CD14-positive monocyte (primary cell): ENCODE measurements around the gene ANTKMT. TPM values are rescaled to one million over a fixed set of nuclear protein-coding genes. Genes with fewer than 3 reads are reported as not detected.
A peak's percentile ranks its signal among the peaks of the same experiment; 100 is the strongest.

Experiments
- DNase-seq, 3 donors: peaks; one replicate each; pipeline ENCODE4 v3.0.0-alpha.2; 2011 to 2022
- H2AFZ ChIP-seq: 2 replicates; pipeline ENCODE4 v1.6.0; 2012; ENCODE audit warnings: mild to moderate bottlenecking, low read depth, low read length, inconsistent platforms; ENCODE audit not compliant: insufficient read depth, poor library complexity, severe bottlenecking
- H3K27ac ChIP-seq, 2 donors: 1 replicate in 1 of 2; 2 replicates in 1 of 2; pipeline ENCODE4 v1.5.1; 2012 to 2013; ENCODE audit warnings: low read length in 2 of 2, control low read depth in 1 of 2, inconsistent platforms in 1 of 2, low read depth in 1 of 2, mild to moderate bottlenecking in 1 of 2
- H3K27me3 ChIP-seq, 2 donors: one replicate each; pipeline versions ENCODE4 v1.6.0 to v1.6.1; 2011 to 2013; ENCODE audit warnings: low read length in 2 of 2; ENCODE audit not compliant: control insufficient read depth in 2 of 2, insufficient read depth in 2 of 2
- H3K36me3 ChIP-seq, 2 donors: replicated peaks in 1 of 2; 1 replicate in 1 of 2; 2 replicates in 1 of 2; pipeline versions ENCODE4 v1.5.1 to v1.6.1; 2012 to 2013; ENCODE audit warnings: low read length in 2 of 2, control low read depth in 1 of 2, inconsistent platforms in 1 of 2, mild to moderate bottlenecking in 1 of 2; ENCODE audit not compliant: insufficient read depth in 2 of 2, control insufficient read depth in 1 of 2
- H3K4me1 ChIP-seq, 2 donors: 1 replicate in 1 of 2; 2 replicates in 1 of 2; pipeline versions ENCODE4 v1.5.1 to v1.6.1; 2012 to 2013; ENCODE audit warnings: low read length in 2 of 2, control low read depth in 1 of 2, inconsistent platforms in 1 of 2, mild to moderate bottlenecking in 1 of 2, moderate library complexity in 1 of 2; ENCODE audit not compliant: insufficient read depth in 2 of 2, control insufficient read depth in 1 of 2
- H3K4me2 ChIP-seq: replicated peaks from 2 replicates; pipeline ENCODE3; 2012; ENCODE audit warnings: low read length, moderate library complexity, mild to moderate bottlenecking; ENCODE audit not compliant: poor library complexity, severe bottlenecking; ENCODE audit errors: extremely low read depth
- H3K4me3 ChIP-seq, 3 experiments: fragments of 200-600 bp in 1 of 3; sonication (generic) in 1 of 3; replicated peaks in 1 of 3; 1 replicate in 2 of 3; 2 replicates in 1 of 3; pipeline ENCODE4 v1.5.1; 2011 to 2013; ENCODE audit warnings: low read length in 3 of 3, mild to moderate bottlenecking in 3 of 3, control low read depth in 2 of 3, low read depth in 2 of 3, inconsistent platforms in 1 of 3, moderate library complexity in 1 of 3
- H3K79me2 ChIP-seq: 2 replicates; pipeline ENCODE4 v1.6.0; 2012; ENCODE audit warnings: mild to moderate bottlenecking, control low read depth, inconsistent platforms, low read length, moderate library complexity; ENCODE audit not compliant: insufficient read depth
- H3K9ac ChIP-seq: 2 replicates; pipeline ENCODE4 v1.6.0; 2017; ENCODE audit warnings: low read length, mild to moderate bottlenecking; ENCODE audit not compliant: insufficient read depth, poor library complexity, severe bottlenecking
- H3K9me3 ChIP-seq, 2 donors: replicated peaks in 1 of 2; 1 replicate in 1 of 2; 2 replicates in 1 of 2; pipeline versions ENCODE4 v1.5.1 to v1.6.1; 2012 to 2013; ENCODE audit warnings: low read length in 2 of 2, control low read depth in 1 of 2; ENCODE audit not compliant: control insufficient read depth in 1 of 2, insufficient read depth in 1 of 2
- H4K20me1 ChIP-seq: 2 replicates; pipeline ENCODE4 v1.6.0; 2012; ENCODE audit warnings: mild to moderate bottlenecking, low read length, control low read depth, moderate library complexity; ENCODE audit not compliant: insufficient read depth
- H3K27ac Mint-ChIP-seq, 7 donors: one replicate each; pipeline ENCODE4 v1.8.0; 2020; ENCODE audit warnings: mild to moderate bottlenecking in 7 of 7, mixed read lengths in 7 of 7, moderate library complexity in 6 of 7, inconsistent platforms in 2 of 7
- H3K27me3 Mint-ChIP-seq, 3 donors: one replicate each; pipeline ENCODE4 v1.8.0; 2021 to 2022; ENCODE audit warnings: low read depth in 3 of 3, mild to moderate bottlenecking in 3 of 3, mixed read lengths in 3 of 3, moderate library complexity in 3 of 3, inconsistent platforms in 1 of 3
- H3K36me3 Mint-ChIP-seq, 2 donors: one replicate each; pipeline ENCODE4 v1.8.0; 2020; ENCODE audit warnings: mixed read lengths in 2 of 2, inconsistent platforms in 1 of 2, mild to moderate bottlenecking in 1 of 2
- H3K4me1 Mint-ChIP-seq: one replicate; pipeline ENCODE4 v1.8.0; 2020; ENCODE audit warnings: mild to moderate bottlenecking, mixed read lengths
- H3K4me3 Mint-ChIP-seq, 2 donors: one replicate each; pipeline ENCODE4 v1.8.0; 2020; ENCODE audit warnings: mild to moderate bottlenecking in 2 of 2, mixed read lengths in 2 of 2, moderate library complexity in 1 of 2
- H3K9me3 Mint-ChIP-seq, 7 donors: one replicate each; pipeline ENCODE4 v1.8.0; 2020 to 2022; ENCODE audit warnings: mixed read lengths in 7 of 7, mild to moderate bottlenecking in 6 of 7, moderate library complexity in 6 of 7, inconsistent platforms in 2 of 7
- CTCF ChIP-seq: fragments of 200-600 bp; IDR thresholded peaks from one replicate; pipeline ENCODE4 v1.8.0; 2022; ENCODE audit warnings: antibody characterized with exemption, mild to moderate bottlenecking
- WGBS: methylation state at CpG from one replicate; pipeline ENCODE4 v1.1.5; 2013; ENCODE audit warnings: missing lambda C conversion rate; ENCODE audit not compliant: insufficient coverage; 5-methylcytosine and 5-hydroxymethylcytosine counted together
- intact Hi-C, 2 donors: fragments of 100-400 bp; cut with micrococcal nuclease; formaldehyde crosslinking; loops; one replicate each; pipeline versions ENCODE4 v1.15.0 to v1.15.1; 2023
- polyA plus RNA-seq, 3 donors: library from polyadenylated mRNA; depleted of rRNA in 1 of 3; unstranded in 2 of 3; stranded (reverse) in 1 of 3; fragments of 300-500 nt in 2 of 3; fragments of >200 nt in 1 of 3; fragmentation: Illumina TruSeq in 2 of 3; gene quantifications; 1 replicate in 2 of 3; 2 replicates in 1 of 3; pipeline ENCODE4 v1.2.3, GENCODE V29; 2012 to 2021

ANTKMT gene
- polyA plus RNA-seq, 3 donors = 21.5 to 56.3 (median 34.4) TPM

- no peak for TF ChIP-seq CTCF
- Histone ChIP-seq H2AFZ (no peak overlapping the region), H3K79me2 (no peaks in the 10 kb centered on the region), H3K9me3 (peaks cover 4 to 9% of the 10 kb centered on the region in 2 donors), H3K4me3 (no peak overlapping the region), H3K27ac (no peak overlapping the region), H3K4me1 (peaks cover 12 to 22% of the 10 kb centered on the region in 2 donors), H3K27me3 (peaks cover 11 to 72% of the 10 kb centered on the region in 2 donors), H4K20me1 (no peaks in the 10 kb centered on the region), H3K9ac (no peak overlapping the region), H3K36me3 (no peaks in the 10 kb centered on the region), H3K4me2 (no peak overlapping the region)
- no peak for DNase-seq
- Mint-ChIP-seq H3K27me3 (peaks cover 43 to 75% (median 58%) of the 10 kb centered on the region in 3 donors), H3K4me1 (peaks cover 8% of the 10 kb centered on the region), H3K4me3 (peak overlapping the region in 1 of 2 donors; percentile 67), H3K9me3 (peaks cover 0 to 7% (median 0%) of the 10 kb centered on the region in 7 donors), H3K36me3 (peaks cover 0 to 3% of the 10 kb centered on the region in 2 donors), H3K27ac (no peak overlapping the region)
- intact Hi-C loops = no loop called here
- WGBS = 55% methylated on average over 11 of the region's 11 CpGs
These were observed 6.9 kb upstream of the ANTKMT start for GRCh38 chr16:714079-714478.

GRCh38 chr16:714558-715476, 6.1 kb upstream of the ANTKMT start, which contains the start of gene METRN:
METRN (plus strand) TSS chr16:715118; CDS start chr16:715290, 172 bp downstream.
- Histone ChIP-seq H3K36me3 (no peaks in the 10 kb centered on the region), H3K79me2 (no peaks in the 10 kb centered on the region), H3K4me3 (peak within 1 kb of the TSS in 1 of 3 experiments; percentile 71), H3K4me1 (peaks cover 14 to 24% of the 10 kb centered on the region in 2 donors), H3K9ac (peak within 1 kb of the TSS; percentile 4), H3K9me3 (peaks cover 4 to 9% of the 10 kb centered on the region in 2 donors), H4K20me1 (no peaks in the 10 kb centered on the region), H3K27me3 (peaks cover 11 to 72% of the 10 kb centered on the region in 2 donors), H2AFZ (peak within 1 kb of the TSS; percentile 74), H3K27ac (no peak within 1 kb of the TSS), H3K4me2 (peak within 1 kb of the TSS; percentile 84)
- peaks cover 0 to 3% of the 10 kb centered on the region in 2 donors for H3K36me3 Mint-ChIP-seq
- H3K4me1 Mint-ChIP-seq = peaks cover 9% of the 10 kb centered on the region
- DNase-seq = peak; percentile 76 to 83 (median 80)
- H3K4me3 Mint-ChIP-seq = peak within 1 kb of the TSS; percentile 64 to 83
- 4% methylated on average over 106 of the region's 108 CpGs for WGBS
- no peak for TF ChIP-seq CTCF
- peaks cover 0 to 7% (median 0%) of the 10 kb centered on the region in 7 donors for H3K9me3 Mint-ChIP-seq
- H3K27ac Mint-ChIP-seq = no peak within 1 kb of the TSS
- H3K27me3 Mint-ChIP-seq = peaks cover 45 to 75% (median 59%) of the 10 kb centered on the region in 3 donors
- intact Hi-C loops = no loop called here
